Measurements from ENCODE around the gene SLC22A17. TPM values are rescaled to one million over a fixed set of nuclear protein-coding genes. Genes with fewer than 3 reads are reported as not detected.

The SLC22A17 gene
- total and polyA plus RNA-seq, 2 of the 13 experiments (the other 11 are each of a cell fraction or from before 2014, with no cell fraction given), result 0.95 to 1.1 TPM

DNA sequence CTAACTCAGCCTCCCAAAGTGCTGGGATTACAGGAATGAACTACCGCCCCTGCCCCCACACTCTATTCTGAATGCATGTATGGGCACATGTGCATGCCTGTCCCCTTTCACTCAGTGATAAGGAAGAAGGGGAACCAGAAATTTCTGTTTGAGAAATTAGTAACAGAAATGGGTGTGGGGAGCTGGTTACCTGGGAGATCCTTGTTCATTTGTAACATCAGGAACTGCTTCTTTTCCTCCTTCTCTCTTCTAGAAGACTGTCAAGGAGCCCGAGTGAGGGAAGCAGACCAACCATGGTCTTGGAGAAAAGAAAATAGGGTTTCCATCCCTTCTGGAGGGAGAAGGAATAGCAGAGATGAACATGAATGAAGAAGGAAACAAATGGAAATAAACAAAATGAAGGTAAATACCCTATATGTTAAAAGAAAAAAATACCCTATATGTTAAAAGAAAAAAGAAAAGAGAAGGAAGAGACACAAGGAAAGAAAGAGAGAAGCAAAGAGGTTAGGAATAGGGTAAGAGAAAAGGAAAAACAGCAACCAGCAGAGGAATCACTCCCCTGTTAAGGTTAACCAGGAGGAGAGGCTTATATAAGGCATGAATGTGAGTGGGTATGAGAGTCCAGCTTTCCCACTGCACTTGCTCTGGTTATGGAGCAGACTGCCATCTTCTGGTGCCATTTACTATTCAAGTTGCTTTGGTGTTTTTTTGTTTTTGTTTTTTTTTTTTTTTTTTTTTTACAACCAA is 53.3 kb downstream of the SLC22A17 start (continued):
- TF ChIP-seq TCF12 (IDR thresholded peaks at IDR 0.05) (no peak), TCF12 (CRISPR knock-in tag; IDR thresholded peaks at IDR 0.05) (no peak), ZNF652 (CRISPR knock-in tag; IDR thresholded peaks at IDR 0.05; ENCODE audit: borderline replicate concordance, low read depth) (0 out of 2 replicates have a peak, but pooled peaks have one; percentile 12), KAT7 (CRISPR knock-in tag; IDR thresholded peaks at IDR 0.05; ENCODE audit: borderline replicate concordance) (0 out of 2 replicates have a peak, but pooled peaks have one; percentile 42), ZZZ3 (CRISPR knock-in tag; IDR thresholded peaks at IDR 0.05; ENCODE audit: borderline replicate concordance) (no peak), ZNF530 (CRISPR knock-in tag; IDR thresholded peaks at IDR 0.05; ENCODE audit: low read depth) (no peak), ZNF441 (CRISPR knock-in tag; IDR thresholded peaks at IDR 0.05; ENCODE audit: borderline replicate concordance) (no peak), ZNF451 (CRISPR knock-in tag; IDR thresholded peaks at IDR 0.05) (no peak), ZNF382 (CRISPR knock-in tag; IDR thresholded peaks at IDR 0.05; ENCODE audit: borderline replicate concordance) (no peak), ZNF331 (CRISPR knock-in tag; IDR thresholded peaks at IDR 0.05) (peak; percentile 42; the same call in 1 of the 2 replicates), MEIS1 (CRISPR knock-in tag; IDR thresholded peaks at IDR 0.05; ENCODE audit: borderline replicate concordance) (no peak), REXO4 (CRISPR knock-in tag; IDR thresholded peaks at IDR 0.05; ENCODE audit: borderline replicate concordance) (no peak), KDM4B (CRISPR knock-in tag; IDR thresholded peaks at IDR 0.05) (no peak), NFYC (CRISPR knock-in tag; IDR thresholded peaks at IDR 0.05) (peak; percentile 8; the same call in 1 of the 2 replicates), ZNF30 (CRISPR knock-in tag; IDR thresholded peaks at IDR 0.05) (no peak), ZNF703 (CRISPR knock-in tag; IDR thresholded peaks at IDR 0.05; ENCODE audit: borderline replicate concordance) (no peak), ZNF234 (CRISPR knock-in tag; conservative IDR thresholded peaks at IDR 0.05) (no peak), YEATS4 (CRISPR knock-in tag; IDR thresholded peaks at IDR 0.05; ENCODE audit: borderline replicate concordance) (no peak), NFYB (CRISPR knock-in tag; IDR thresholded peaks at IDR 0.05) (no peak), THAP11 (CRISPR knock-in tag; IDR thresholded peaks at IDR 0.05) (0 out of 2 replicates have a peak, but pooled peaks have one; percentile 17)
- TF ChIP-seq, protein P1, sequence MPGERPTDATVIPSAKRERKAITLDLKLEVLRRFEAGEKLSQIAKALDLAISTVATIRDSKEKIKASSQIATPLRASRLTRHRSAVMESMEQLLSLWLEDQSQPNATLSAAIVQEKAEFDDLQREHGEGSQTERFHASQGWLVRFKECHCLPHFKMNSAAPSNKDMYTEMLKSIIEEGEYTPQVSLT (CRISPR knock-in tag; IDR thresholded peaks at IDR 0.05; ENCODE audit: borderline replicate concordance, low read depth), result no peak
- TF ChIP-seq, protein P2, sequence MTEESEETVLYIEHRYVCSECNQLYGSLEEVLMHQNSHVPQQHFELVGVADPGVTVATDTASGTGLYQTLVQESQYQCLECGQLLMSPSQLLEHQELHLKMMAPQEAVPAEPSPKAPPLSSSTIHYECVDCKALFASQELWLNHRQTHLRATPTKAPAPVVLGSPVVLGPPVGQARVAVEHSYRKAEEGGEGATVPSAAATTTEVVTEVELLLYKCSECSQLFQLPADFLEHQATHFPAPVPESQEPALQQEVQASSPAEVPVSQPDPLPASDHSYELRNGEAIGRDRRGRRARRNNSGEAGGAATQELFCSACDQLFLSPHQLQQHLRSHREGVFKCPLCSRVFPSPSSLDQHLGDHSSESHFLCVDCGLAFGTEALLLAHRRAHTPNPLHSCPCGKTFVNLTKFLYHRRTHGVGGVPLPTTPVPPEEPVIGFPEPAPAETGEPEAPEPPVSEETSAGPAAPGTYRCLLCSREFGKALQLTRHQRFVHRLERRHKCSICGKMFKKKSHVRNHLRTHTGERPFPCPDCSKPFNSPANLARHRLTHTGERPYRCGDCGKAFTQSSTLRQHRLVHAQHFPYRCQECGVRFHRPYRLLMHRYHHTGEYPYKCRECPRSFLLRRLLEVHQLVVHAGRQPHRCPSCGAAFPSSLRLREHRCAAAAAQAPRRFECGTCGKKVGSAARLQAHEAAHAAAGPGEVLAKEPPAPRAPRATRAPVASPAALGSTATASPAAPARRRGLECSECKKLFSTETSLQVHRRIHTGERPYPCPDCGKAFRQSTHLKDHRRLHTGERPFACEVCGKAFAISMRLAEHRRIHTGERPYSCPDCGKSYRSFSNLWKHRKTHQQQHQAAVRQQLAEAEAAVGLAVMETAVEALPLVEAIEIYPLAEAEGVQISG (CRISPR knock-in tag; IDR thresholded peaks at IDR 0.05), result no peak
- TF ChIP-seq, protein P3, sequence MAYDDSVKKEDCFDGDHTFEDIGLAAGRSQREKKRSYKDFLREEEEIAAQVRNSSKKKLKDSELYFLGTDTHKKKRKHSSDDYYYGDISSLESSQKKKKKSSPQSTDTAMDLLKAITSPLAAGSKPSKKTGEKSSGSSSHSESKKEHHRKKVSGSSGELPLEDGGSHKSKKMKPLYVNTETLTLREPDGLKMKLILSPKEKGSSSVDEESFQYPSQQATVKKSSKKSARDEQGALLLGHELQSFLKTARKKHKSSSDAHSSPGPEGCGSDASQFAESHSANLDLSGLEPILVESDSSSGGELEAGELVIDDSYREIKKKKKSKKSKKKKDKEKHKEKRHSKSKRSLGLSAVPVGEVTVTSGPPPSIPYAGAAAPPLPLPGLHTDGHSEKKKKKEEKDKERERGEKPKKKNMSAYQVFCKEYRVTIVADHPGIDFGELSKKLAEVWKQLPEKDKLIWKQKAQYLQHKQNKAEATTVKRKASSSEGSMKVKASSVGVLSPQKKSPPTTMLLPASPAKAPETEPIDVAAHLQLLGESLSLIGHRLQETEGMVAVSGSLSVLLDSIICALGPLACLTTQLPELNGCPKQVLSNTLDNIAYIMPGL (CRISPR knock-in tag; IDR thresholded peaks at IDR 0.05; ENCODE audit: borderline replicate concordance in 1 of 2, low read depth in 1 of 2), result peak; percentile 71 to 84; a peak in 3 of 4 replicates
- TF ChIP-seq, protein P4, sequence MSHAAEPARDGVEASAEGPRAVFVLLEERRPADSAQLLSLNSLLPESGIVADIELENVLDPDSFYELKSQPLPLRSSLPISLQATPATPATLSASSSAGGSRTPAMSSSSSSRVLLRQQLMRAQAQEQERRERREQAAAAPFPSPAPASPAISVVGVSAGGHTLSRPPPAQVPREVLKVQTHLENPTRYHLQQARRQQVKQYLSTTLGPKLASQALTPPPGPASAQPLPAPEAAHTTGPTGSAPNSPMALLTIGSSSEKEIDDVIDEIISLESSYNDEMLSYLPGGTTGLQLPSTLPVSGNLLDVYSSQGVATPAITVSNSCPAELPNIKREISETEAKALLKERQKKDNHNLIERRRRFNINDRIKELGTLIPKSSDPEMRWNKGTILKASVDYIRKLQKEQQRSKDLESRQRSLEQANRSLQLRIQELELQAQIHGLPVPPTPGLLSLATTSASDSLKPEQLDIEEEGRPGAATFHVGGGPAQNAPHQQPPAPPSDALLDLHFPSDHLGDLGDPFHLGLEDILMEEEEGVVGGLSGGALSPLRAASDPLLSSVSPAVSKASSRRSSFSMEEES (CRISPR knock-in tag; IDR thresholded peaks at IDR 0.05), result no peak
